Ammon's horn (tissue), 1 donor: ENCODE measurements around the gene M1AP.

Experiments used
- DNase-seq: peaks from one replicate; pipeline ENCODE4 v3.0.0-alpha.2; 2016; ENCODE audit warnings: low spot score

M1AP gene

DNA sequence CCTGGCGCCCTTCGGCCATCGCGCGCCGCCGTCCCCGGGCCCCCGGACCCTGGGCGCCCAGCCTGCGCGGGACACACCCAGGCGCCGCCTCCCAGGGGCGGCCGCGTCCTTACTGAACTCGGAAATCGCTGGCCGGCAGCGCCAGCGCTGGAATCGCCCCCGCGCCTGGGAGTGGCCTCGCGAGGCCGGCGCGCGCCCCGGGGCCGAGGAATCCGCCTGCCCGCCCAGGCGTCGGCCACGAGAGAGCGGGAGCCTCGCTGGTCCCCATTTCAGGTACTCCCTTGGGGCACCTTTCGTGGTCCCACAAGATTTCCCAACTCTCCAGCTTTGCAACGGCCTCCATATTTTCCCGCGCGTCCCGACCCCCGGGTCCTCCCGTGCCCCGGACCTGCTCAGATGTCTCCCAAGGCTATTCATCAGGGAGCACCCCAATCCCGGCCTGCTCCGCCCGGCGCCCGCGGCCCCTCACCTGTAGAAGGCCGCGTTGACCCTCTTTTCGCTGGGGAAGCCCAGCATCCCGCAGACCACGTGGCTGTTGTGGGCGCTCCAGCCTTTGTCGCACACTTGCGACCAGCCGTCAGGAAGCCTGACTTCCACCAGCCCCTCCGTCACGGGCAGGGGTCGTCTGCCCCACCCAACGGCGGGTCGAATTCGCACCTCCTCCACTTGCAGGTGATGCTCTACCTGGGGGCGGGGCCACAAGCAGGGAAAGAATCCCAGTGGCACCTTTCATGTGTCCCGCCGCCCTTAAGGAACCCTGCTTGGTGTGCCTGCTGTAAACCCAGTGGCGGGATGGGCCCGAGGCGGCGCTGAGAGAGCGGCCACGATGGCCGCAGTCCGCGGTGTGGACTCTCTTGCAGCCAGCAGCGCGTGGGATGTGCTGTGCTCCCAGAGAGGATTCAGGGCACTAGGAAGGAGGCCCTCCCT lies 99.0 kb downstream of the M1AP start:
- no peak for DNase-seq

DNA sequence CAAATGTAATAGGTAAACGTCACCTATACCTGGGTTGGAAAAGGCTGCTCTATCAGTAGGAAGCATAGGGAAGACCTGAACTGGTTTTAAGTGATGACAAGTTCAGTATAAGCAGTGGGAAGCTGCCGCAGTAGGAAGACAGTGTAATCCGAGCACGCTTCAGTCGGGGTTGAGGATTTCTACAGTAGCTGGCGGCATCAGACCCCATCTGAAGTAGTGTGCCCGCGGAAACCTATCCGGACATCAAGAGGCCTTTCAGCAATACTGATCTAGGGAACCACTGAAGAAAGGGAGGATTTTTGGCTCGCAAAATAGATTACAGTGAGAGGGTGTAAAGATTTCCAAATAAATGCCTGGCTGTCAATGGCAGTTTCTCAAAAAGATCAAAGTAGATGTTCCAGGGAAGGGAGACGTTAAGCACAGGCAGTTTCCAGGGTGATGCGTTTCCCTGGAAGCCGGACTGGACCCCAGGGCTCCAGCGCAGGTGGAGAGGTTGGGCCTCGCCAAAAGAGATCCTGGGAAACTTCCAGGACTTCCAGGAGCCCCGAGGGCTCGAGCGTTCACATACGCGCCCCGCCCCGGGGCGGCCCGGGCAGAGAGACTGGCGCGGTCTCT lies 99.7 kb downstream of the M1AP start:
- no peak for DNase-seq

DNA sequence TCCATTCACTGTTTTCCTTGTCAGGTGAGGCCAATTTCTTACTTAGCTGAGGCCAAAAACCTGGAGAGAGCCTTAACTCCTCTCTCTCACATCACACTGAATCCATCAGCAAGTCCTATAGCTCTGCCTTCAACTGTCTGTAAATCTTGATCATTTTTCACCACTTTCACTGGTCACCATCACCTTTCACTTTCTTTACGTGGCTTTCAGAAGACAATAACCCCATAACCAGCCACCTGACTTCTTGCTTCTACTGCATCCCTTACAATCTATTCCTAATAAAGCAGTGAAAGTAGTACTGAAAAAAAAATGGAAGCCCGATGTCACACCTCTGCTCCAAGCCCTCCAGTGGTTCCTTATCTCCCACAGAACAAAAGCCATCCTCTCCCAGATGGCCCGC lies 102.1 kb downstream of the M1AP start:
- no peak for DNase-seq

DNA sequence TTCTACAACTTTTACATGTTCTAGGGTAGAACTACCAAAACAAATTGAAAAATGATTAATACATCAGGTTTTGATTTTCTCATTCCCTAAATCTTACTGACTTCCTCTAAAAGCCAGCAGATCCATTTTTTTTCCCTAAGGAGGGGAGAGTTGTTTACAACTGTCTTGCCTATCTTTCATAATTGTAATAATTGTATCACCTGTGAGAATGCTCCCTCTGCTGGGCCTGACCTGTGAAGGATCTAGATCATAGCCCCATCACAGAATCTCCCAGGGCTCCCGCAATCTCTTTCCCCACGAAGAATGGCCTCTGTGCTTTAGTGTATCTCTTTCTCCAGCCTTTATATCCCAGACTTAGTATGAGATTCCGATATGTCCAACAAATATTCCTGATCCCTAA lies 103.5 kb downstream of the M1AP start:
- no peak for DNase-seq

DNA sequence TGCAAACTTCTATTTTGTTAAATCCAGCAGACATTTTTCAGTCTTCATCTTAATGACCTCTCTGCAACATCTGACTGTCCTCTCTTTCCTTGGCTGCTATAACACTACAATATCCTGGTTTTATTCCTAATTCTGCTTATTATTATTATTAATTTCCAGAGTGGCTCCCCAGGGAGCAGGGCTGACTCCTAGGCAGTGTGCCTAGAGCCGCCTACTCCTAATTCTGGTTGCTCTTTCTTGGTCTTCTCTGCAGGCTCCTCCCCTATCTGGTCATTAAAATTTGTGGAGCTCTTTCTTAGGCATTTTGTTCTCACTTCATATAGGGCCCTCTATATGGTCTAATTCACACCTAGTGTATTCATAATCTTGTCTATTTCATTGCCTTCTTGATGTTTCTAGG lies 105.2 kb downstream of the M1AP start:
- DNase-seq, result no peak

DNA sequence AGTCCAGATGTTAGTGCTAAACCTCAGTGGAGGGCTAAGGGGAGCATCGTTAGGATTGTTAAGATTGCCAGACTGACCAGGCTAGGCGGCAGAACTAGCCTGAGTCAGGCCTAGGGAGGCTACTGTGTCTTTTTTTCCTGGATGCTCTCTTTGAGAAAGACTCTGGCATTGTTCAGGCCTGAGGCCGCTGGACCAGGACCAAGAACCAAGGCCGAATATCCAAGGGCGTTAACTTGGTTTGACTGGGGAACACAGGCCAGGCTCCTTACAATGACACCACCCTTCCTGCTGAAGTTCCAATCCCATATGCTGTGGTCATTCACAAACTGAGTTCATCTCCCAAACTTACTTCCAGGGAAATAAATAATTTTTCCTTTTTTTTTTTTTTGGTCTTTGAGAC lies 107.8 kb downstream of the M1AP start:
- DNase-seq, result no peak

DNA sequence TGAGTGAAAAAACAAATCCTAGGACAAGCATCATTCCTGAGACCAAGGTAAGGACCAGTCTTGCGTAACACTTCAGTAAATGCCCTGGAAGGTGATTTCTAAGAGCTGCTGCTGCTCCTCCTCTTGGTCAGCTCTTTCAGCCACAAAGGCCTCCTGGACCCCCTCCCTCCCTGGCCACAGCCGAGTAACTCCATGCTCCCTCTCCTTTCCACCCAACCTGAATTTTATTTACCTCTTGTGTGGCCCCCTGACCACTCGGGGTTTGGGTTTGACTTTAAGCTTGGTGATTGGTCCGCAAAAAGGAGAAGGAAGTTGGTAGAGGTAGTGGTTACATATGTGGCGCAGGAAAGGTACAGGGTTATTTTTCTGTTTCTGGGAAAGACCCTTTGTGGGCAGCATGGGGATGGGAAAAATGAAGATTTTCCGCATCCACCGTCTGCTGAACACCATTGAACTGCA lies 109.2 kb downstream of the M1AP start:
- no peak for DNase-seq

DNA sequence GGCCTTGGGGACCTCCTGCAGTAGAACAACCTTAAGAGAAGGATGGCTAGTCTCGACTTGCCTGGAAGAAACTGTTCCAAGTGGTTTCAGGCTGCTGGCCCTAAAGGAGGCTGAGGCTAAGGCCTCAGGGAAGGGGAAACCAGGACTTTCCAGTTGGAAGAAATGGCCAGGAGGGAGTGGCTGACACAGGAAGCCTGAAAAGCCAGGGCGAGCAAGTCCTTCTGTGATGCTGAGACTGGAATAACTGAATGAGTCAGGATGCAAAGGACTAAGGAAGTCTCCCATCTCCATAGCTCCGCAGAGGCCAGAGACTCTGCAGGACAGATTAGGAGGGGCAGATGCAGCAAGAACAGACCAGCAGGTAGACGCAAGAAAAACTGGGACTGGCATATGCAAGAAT lies 111.0 kb downstream of the M1AP start:
- DNase-seq, result no peak

DNA sequence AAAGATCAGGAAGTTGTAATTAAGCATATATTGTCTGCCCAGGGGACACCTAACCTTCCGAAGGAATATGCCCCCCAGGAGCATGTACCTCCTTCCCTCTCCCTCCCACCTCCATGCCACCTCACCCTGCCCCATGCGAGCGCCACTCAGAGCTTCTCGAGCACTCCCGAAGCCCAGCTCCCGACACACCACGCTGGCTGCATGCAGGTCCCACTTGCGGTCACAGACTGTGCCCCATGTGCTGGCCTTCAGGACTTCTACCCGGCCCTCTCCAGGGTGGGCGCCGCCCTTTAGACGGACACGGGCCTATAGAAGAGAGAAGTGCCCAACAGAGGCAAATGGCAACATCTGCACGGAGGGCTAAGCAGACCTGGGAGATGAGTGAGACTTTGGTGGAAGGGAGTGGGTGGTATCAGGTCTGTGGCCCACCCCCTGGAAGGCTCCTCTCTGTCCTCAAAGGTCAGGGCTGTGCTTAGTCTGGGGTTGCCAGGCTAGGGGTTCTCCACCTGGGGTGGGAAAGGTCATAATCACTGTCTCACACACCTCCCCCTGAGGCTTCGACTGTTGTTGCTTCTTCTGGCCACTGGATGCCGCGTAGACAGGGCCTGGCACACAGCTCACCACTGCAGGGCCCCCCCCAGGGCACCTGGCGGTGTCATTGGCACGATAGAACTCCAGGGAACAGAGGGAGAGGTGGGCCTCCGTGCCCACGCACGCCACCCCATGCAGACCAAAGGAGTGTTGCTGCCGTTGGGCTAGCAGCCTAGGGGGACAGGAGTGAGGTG lies 111.8 kb downstream of the M1AP start:
- no peak for DNase-seq

DNA sequence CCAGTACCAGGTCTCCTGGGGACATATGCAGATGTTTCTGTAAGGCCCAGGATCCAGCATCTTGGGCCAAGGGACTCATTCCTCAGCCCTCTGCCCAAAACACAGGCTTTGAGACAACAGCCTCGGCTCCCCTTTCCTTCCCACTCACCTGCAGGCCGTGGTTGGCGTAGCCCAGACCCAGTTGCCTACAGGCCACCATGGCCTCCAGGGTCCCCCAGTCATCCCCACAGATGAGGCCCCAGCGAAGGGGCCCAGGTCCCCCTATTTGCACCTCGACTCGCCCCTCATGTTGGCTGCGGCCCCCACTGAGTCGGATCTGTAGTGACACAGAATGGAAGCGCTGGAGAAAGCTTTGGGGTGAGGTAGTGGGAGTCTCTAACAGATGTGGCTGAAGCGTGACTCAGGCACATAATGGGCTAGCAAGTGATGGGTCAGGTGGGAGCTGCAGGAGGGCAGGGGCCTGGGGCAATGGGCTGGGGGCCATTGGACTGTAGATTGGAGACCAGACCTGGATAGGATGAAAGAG lies 112.6 kb downstream of the M1AP start:
- DNase-seq, result no peak

DNA sequence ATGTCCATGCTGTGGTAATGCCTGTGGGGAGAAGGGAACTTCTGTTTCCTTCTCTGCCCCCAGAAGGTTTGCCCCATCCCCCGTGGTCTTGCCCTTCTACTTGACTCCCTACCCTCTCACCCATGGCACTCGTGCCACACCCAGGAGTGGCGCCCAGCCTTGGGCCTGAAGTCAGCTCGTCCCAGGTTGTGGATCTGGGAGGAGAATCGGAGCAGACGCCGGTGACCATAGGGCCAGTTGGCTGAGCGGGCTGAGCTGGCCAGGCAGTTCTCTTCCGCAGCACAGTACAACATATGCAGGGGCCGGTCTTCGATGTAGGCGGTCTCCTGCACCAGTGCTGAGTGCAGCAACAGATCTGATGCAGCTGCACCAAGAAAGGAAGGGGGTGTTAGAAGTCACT lies 113.7 kb downstream of the M1AP start:
- DNase-seq, result no peak

DNA sequence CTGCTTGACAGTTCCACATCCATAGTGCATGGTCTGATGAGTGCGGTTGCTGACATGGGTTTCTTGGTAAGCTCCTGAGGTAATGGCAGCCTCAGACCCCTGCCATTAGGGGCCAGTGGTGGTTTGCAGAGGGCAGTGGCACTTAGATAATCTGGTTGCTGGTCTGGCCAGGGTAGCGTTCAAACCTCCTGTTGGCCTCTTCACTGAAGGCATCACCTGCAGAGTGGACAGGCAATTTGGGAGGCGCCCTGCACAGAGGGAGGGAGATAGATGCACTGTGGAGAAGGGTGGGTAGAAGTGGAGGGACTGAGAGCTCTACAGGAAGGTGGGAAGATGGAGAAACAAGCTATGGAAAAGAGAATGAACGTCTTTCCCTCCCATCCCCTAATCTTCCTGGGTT lies 114.7 kb downstream of the M1AP start:
- DNase-seq, result no peak

DNA sequence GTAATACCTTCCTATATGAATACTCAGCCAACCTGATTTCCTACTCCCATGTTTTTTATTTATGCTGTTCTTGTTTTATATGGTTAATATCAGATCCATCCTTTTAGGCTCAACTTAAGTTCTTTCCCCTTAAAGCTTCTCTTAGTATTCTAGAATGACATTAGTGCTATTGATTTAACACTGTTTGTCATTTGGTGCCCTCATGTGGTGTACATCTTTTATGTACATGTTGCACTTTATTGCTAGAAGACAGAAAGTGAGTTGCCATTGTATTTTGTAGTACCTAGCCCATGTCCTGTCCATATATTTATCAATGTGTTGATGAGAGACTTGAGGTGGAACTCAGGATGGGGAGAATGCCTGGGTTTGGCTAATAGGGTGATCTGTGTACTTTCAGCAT lies 115.9 kb downstream of the M1AP start:
- peak; percentile 50 for DNase-seq

DNA sequence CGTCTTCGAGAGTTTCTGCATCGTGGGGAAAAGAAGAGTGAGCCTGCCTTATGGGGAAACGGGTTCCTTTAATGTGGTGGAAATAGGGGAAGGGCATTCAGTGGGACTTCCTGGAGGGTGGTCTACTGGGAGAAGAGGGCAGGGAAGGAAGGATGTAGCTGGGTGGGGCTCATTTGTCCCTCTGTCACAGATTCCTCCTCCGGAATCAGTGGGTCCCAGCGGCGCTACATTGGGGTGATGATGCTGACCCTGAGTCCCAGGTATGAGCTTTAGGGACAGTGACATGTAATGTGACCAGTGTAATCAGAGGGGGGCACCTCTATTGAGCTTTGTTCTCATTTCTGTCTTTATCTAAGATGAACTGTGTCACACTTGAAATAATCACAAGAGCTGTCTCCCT lies 116.5 kb downstream of the M1AP start:
- no peak for DNase-seq

DNA sequence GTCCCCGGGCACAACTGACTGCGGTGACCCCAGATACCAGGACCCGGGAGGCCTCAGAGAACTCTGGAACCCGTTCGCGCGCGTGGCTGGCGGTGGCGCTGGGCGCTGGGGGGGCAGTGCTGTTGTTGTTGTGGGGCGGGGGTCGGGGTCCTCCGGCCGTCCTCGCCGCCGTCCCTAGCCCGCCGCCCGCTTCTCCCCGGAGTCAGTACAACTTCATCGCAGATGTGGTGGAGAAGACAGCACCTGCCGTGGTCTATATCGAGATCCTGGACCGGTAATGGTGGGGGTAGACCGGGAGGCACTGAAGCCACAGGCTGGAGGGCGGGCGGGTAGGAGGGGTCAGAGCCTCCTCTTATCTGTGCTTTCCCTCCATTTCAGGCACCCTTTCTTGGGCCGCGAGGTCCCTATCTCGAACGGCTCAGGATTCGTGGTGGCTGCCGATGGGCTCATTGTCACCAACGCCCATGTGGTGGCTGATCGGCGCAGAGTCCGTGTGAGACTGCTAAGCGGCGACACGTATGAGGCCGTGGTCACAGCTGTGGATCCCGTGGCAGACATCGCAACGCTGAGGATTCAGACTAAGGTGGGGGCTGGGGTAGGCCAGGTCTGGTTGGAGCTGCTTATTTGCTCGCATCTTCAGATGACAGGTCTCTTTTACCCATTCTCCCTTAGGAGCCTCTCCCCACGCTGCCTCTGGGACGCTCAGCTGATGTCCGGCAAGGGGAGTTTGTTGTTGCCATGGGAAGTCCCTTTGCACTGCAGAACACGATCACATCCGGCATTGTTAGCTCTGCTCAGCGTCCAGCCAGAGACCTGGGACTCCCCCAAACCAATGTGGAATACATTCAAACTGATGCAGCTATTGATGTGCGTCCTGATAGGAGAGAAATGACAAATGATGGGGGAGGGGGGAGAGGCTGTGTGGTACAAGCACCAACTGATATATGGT lies 117.6 kb downstream of the M1AP start:
- DNase-seq, result peak; percentile 58

DNA sequence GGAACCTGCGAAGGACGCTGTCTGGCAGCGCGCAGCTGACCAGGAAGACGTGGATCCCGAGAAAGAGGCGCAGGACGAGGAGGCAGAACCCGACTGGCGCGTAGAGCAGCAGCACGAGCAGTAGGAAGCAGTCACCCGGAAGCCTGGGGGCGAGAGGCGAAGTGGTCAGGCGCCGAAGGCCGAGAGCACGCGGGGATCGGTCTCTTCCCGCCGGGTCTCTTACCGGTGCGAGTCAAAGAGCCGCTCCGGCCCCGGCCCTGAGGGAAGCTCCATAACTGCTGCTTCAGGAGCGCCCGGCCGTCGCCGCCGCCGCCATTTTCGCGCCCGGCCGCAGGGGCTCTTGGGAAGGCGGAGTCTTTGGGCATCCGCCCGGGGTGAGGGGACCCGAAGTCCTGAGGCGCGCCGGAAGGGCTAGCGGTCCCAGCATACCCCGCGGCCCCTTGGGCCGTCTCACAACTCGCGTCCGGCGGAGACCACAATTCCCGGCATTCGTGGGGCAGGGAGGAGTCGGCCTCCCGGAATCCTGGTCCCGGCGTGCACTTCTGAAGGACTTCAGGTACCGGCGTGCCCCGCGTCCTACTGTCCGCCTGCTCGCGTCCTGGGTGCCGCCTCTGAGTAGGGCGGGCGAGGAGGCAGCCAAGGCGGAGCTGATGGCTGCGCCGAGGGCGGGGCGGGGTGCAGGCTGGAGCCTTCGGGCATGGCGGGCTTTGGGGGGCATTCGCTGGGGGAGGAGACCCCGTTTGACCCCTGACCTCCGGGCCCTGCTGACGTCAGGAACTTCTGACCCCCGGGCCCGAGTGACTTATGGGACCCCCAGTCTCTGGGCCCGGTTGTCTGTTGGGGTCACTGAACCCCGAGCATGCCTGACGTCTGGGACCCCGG lies 118.5 kb downstream of the M1AP start, which contains the start of the genes AUP1 and HTRA2:
TSS of gene AUP1 (minus strand) at position 350 of the 882 bp plus-strand sequence. CDS start at position 273, 77 bp downstream.
TSS of gene HTRA2 (plus strand) at position 577 of the 882 bp plus-strand sequence. CDS start at position 651, 74 bp downstream.
- DNase-seq, result peak; percentile 99

DNA sequence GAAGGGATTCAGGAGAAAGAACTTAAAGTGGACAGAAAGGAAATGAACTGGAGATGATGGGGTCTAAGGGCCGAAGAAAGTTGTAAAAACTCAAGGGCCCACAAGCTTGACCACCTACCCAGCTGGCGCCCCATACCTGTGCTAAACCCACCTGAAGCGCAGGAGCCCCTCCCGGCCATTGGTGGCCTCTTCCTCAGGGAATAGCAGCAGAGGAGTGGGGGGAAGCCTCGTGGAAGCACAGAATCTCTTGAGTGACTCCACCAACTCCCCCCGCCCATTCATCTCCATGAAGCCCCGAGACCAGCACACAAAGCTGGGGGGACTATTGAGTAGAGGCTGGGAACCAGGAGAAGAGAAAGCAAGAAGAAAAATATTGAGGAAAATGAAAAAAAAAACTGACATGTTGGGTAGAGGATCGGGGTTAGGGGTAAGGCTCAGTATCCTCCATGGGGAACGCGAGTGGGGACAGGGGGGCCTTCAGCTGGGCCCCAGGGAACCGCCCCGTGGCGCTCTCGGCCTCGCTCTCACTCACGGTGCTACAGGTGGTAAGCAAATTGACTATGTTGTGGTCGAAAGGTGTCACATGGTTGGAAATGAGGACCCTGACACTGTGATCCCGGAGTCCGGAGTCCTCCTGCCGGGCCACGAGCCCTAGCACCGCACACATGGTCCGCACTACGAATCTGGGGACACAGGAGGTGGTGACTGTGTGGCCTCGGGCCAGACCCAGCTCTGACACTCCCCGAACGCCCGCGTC lies 119.4 kb downstream of the M1AP start:
- no peak for DNase-seq

DNA sequence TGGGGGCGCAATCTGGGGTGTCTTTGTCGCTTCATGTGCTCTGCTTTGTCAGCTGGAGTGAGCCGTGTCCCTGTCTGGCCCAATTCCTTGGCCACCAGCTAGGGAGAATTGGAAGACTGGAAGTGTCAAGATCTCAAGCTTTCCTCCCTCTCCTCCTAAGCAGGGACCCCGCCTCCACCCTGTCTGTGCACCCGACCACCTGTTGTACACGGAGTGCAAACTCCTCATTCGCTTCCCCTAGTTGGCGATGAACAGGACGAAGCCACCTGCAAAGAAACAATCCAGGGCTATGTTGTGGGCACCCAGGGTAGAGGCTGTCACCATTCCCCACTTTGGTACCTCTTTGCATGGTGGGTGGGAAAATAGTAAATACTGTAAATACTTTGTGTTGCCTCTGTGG lies 120.4 kb downstream of the M1AP start:
- DNase-seq, result no peak

DNA sequence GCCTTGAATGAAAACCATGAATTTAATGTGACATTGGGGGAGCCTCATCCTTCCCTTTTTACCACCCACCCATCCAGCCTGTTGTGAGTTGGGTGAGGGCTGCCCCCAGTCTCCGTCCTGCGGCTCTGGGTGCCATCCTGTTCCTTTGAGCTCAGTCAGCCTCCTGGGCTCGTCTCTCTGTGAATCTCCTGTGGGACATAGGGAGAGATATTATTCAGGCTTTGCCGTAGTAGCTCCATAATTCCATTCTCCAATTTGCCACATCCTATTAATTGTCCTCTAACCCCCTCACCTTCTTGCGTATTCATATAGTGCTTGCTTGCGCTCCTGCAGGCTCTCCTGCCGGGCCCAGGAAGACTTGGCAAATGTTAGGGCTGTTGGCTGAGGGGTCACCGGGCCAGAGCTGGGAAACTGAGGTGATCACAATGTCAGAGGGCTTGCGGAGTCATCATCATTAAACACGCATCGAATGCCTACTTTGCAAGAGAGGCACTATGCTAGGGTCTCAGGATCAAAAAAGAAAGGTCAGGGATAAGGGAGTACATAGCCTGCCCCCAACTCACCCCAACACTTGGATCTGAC lies 121.4 kb downstream of the M1AP start:
- DNase-seq, result no peak
